SK-N-SH (cell line): ENCODE data around the gene LRRIQ4. TPM values are rescaled to one million over a fixed set of nuclear protein-coding genes. Genes with fewer than 3 reads are reported as not detected.

Source experiments
- CTCF ChIA-PET: fragments of 300-600, 350-600 bp; formaldehyde crosslinking; extraction: SDS; loops from one replicate; lab custom pipeline; 2021; lab: Yijun Ruan, JAX
- POLR2A ChIA-PET: fragments of 350-600 bp; sonication (Branson Sonifier 250); formaldehyde crosslinking; extraction: SDS; loops from one replicate; lab custom pipeline; 2020; ENCODE audit warnings: antibody characterized with exemption, inconsistent platforms; lab: Yijun Ruan, JAX
- DNase-seq: peaks from one replicate; pipeline ENCODE4 v3.0.0; 2012
- H2AFZ ChIP-seq: fragments of 200-600 bp; sonication (generic); 2 replicates; pipeline ENCODE4 v1.8.1; 2016; ENCODE audit warnings: antibody characterized with exemption, mild to moderate bottlenecking, low read depth
- H3F3A ChIP-seq: fragments of 200-600 bp; sonication (generic); replicated peaks from 2 replicates; pipeline ENCODE3; 2016; ENCODE audit warnings: antibody characterized with exemption, mild to moderate bottlenecking; ENCODE audit not compliant: insufficient read depth
- H3K27ac ChIP-seq, 2 experiments: fragments of 200-500 bp in 1 of 2; fragments of 200-600 bp in 1 of 2; sonication (Bioruptor generic) in 1 of 2; sonication (generic), shearing (Covaris generic) in 1 of 2; 2 replicates each; pipeline versions ENCODE4 v1.5.1 to v1.6.1; 2014 to 2016; ENCODE audit warnings: low read depth in 2 of 2, inconsistent platforms in 1 of 2, low read length in 1 of 2, mild to moderate bottlenecking in 1 of 2, mixed read lengths in 1 of 2
- H3K27me3 ChIP-seq: fragments of 200-600 bp; sonication (generic), shearing (Covaris generic); 2 replicates; pipeline ENCODE4 v1.6.1; 2016; ENCODE audit warnings: mixed run types; ENCODE audit not compliant: insufficient read depth
- H3K36me3 ChIP-seq, 2 experiments: fragments of 200-500 bp in 1 of 2; fragments of 200-600 bp in 1 of 2; sonication (Bioruptor generic) in 1 of 2; sonication (generic) in 1 of 2; replicated peaks in 1 of 2; 2 replicates each; pipeline versions ENCODE3 to v1.5.1; 2014 to 2016; ENCODE audit warnings: low read length in 1 of 2, mild to moderate bottlenecking in 1 of 2; ENCODE audit not compliant: insufficient read depth in 2 of 2, control insufficient read depth in 1 of 2
- H3K4me1 ChIP-seq, 2 experiments: fragments of 200-500 bp in 1 of 2; fragments of 200-600 bp in 1 of 2; sonication (Bioruptor generic) in 1 of 2; sonication (generic), shearing (Covaris generic) in 1 of 2; 2 replicates each; pipeline versions ENCODE4 v1.5.1 to v1.6.1; 2014 to 2016; ENCODE audit warnings: low read depth in 1 of 2, low read length in 1 of 2, mixed run types in 1 of 2; ENCODE audit not compliant: insufficient read depth in 2 of 2, control insufficient read depth in 1 of 2
- H3K4me2 ChIP-seq: fragments of 200-600 bp; sonication (generic), shearing (Covaris generic); 2 replicates; pipeline ENCODE4 v1.6.1; 2017; ENCODE audit warnings: mixed run types
- H3K4me3 ChIP-seq, 2 experiments: fragments of 200-500 bp in 1 of 2; fragments of 200-600 bp in 1 of 2; sonication (Bioruptor generic) in 1 of 2; sonication (generic), shearing (Covaris generic) in 1 of 2; 2 replicates each; pipeline versions ENCODE4 v1.5.1 to v1.8.1; 2014 to 2016; ENCODE audit warnings: low read depth in 2 of 2, inconsistent platforms in 1 of 2, low read length in 1 of 2, mild to moderate bottlenecking in 1 of 2, mixed read lengths in 1 of 2, moderate library complexity in 1 of 2
- H3K79me2 ChIP-seq: fragments of 200-600 bp; sonication (generic); 2 replicates; pipeline ENCODE4 v1.8.1; 2017; ENCODE audit warnings: mild to moderate bottlenecking; ENCODE audit not compliant: insufficient read depth
- H3K9ac ChIP-seq: fragments of 200-600 bp; sonication (generic); 2 replicates; pipeline ENCODE4 v1.6.1; 2017; ENCODE audit warnings: mixed run types
- H3K9me2 ChIP-seq: fragments of 200-600 bp; sonication (generic); 2 replicates; pipeline ENCODE4 v1.6.1; 2017; ENCODE audit warnings: mixed run types
- H3K9me3 ChIP-seq: fragments of 200-600 bp; sonication (generic); 2 replicates; pipeline ENCODE4 v1.6.1; 2017; ENCODE audit warnings: mixed run types, mild to moderate bottlenecking, moderate library complexity
- H4K20me1 ChIP-seq: fragments of 200-600 bp; sonication (generic); 2 replicates; pipeline ENCODE4 v1.6.1; 2017; ENCODE audit warnings: mild to moderate bottlenecking, mixed run types; ENCODE audit not compliant: insufficient read depth
- CHD2 ChIP-seq: fragments of 150-350 bp; IDR thresholded peaks from 2 replicates; pipeline ENCODE4 v1.6.1; 2018; ENCODE audit warnings: low read length; ENCODE audit not compliant: partially characterized antibody
- EP300 ChIP-seq, 2 experiments: IDR thresholded peaks; 2 replicates each; pipeline versions ENCODE4 v1.4.0 to v1.6.1; 2012; ENCODE audit warnings: borderline replicate concordance in 1 of 2, low read depth in 1 of 2, low read length in 1 of 2
- FOXM1 ChIP-seq: IDR thresholded peaks from 2 replicates; pipeline ENCODE4 v1.4.0; 2012; ENCODE audit warnings: low read depth, mild to moderate bottlenecking
- JUND ChIP-seq: IDR thresholded peaks from 2 replicates; pipeline ENCODE4 v1.4.0; 2012
- RAD21 ChIP-seq: IDR thresholded peaks from 2 replicates; pipeline ENCODE4 v1.6.1; 2012; ENCODE audit warnings: mild to moderate bottlenecking, low read length
- RXRA ChIP-seq: IDR thresholded peaks from 2 replicates; pipeline ENCODE4 v1.4.0; 2012; ENCODE audit warnings: low read depth, mild to moderate bottlenecking, borderline replicate concordance
- TEAD4 ChIP-seq: IDR thresholded peaks from 2 replicates; pipeline ENCODE4 v1.4.0; 2012; ENCODE audit warnings: mild to moderate bottlenecking, borderline replicate concordance; ENCODE audit not compliant: insufficient read depth
- WGBS: methylation state at CpG from one replicate; pipeline ENCODE4 v1.1.6; 2017; ENCODE audit warnings: low lambda C conversion rate; 5-methylcytosine and 5-hydroxymethylcytosine counted together
- polyA plus RNA-seq, 3 experiments: library from polyadenylated mRNA; depleted of rRNA; stranded (reverse); fragments of >200 nt; gene quantifications; 2 replicates each; pipeline ENCODE4 v1.2.3, GENCODE V29; 2012
- TF ChIP-seq, protein P1 (sequence below): fragments of 150-350 bp; IDR thresholded peaks from 2 replicates; pipeline ENCODE4 v1.6.1; 2017; ENCODE audit warnings: antibody characterized with exemption, low read length, low read depth, borderline replicate concordance
- TF ChIP-seq, protein P2 (sequence below): fragments of 200-600 bp; sonication (generic); IDR thresholded peaks from 2 replicates; pipeline ENCODE4 v1.6.1; 2017; ENCODE audit warnings: antibody characterized with exemption, mild to moderate bottlenecking, moderate library complexity

LRRIQ4 gene
- polyA plus RNA-seq, 1 of the 3 experiments (the other 2 are of a cell fraction) = not detected

DNA sequence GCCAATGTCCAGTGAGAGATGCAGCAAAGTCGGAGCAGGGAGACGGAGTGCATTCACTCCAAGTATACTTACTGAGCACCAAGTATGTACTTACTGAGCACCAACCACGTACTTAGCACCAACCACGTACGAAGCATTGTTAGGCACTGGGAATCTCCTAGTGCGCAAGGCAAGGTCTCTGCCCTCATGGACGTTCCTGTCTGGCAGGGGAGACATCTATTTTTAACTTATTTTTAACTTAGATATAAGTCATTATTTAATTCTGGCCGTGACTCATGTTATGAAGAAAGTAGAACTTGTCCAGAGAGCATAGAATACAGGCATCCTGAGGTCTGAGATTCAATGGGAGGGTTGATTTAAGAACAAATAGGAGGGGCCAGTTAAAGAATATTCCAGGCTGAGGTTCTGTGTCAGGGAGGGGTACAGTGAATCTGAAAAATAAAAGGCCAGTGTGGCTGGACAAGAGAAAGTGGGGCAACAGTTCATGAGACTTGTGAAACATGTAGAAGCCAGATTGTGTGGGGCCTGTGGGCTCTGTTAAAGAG, 66.4 kb downstream of the LRRIQ4 start:
- 59% methylated on average over 8 of the region's 8 CpGs for WGBS
- DNase-seq = no peak
- TF ChIP-seq RAD21 (no peak), CHD2 (no peak), RXRA (no peak), TEAD4 (no peak), EP300 (IDR thresholded peaks at IDR 0.05; ENCODE audit: borderline replicate concordance in 1 of 2, low read depth in 1 of 2, low read length in 1 of 2) (no peak)
- TF ChIP-seq, protein P1, sequence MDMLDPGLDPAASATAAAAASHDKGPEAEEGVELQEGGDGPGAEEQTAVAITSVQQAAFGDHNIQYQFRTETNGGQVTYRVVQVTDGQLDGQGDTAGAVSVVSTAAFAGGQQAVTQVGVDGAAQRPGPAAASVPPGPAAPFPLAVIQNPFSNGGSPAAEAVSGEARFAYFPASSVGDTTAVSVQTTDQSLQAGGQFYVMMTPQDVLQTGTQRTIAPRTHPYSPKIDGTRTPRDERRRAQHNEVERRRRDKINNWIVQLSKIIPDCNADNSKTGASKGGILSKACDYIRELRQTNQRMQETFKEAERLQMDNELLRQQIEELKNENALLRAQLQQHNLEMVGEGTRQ = no peak
- CTCF ChIA-PET = no interaction called here
- H3F3A ChIP-seq = no peaks in the 10 kb centered on the region
- H3K4me1 ChIP-seq = peaks cover 0 to 10% of the 10 kb centered on the region in 2 experiments; a peak in 1 of 4 replicates
- H3K27me3 ChIP-seq = no peaks in the 10 kb centered on the region; the same call in 1 of the 2 replicates
- no peaks in the 10 kb centered on the region for H3K9me3 ChIP-seq
- no peak overlapping the region for H3K4me2 ChIP-seq
- no peaks in the 10 kb centered on the region for H3K79me2 ChIP-seq
- no peaks in the 10 kb centered on the region for H4K20me1 ChIP-seq
- H3K4me3 ChIP-seq = no peak overlapping the region
- no peak overlapping the region for H2AFZ ChIP-seq
- no peaks in the 10 kb centered on the region for H3K36me3 ChIP-seq
- no peak overlapping the region for H3K9ac ChIP-seq
- H3K27ac ChIP-seq = no peak overlapping the region
- POLR2A ChIA-PET = no interaction called here
- no peaks in the 10 kb centered on the region for H3K9me2 ChIP-seq

DNA sequence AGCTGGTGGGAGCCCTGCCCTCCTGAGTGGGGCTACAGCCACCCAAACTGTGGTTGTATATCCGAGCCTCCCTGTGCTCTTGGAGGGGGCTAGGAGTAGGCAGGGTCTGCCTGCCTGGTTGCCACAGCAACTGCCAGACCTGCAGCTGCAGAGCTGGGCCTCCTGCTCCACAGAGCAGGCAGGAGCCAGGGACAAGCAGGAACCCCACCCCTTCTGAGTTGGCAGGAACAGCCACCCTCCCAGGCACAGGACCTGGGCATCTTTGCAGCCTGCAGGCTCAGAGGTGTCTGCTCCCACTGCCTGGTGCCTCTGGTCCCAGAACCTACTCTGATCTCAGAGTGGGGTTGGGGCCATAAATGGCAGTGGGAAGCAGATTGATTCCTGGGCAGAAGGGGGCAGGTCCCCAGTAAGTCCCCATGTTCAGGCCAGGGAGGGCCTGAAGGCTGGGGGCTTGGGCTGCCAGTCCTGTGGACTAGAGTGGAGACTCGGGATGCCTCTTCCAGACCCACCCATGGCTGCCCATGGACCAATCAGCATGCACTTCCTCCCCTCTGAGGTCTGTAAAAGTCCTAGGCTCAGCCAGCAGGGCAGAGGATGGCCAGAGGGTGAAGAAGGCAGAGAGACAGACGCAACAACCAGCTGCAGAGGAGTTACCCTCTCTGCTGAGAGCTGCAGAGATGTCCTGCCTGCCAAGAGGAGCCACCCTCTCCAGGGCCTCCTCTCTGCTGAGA, 67.3 kb downstream of the LRRIQ4 start:
- Histone ChIP-seq H3F3A (no peaks in the 10 kb centered on the region), H3K79me2 (no peaks in the 10 kb centered on the region), H3K4me1 (peaks cover 0 to 10% of the 10 kb centered on the region in 2 experiments; a peak in 1 of 4 replicates), H3K27me3 (no peaks in the 10 kb centered on the region; the same call in 1 of the 2 replicates), H3K27ac (no peak overlapping the region; a peak in 1 of 4 replicates), H4K20me1 (no peaks in the 10 kb centered on the region), H3K9me3 (no peaks in the 10 kb centered on the region), H3K4me2 (no peak overlapping the region), H2AFZ (no peak overlapping the region), H3K9ac (no peak overlapping the region)
- POLR2A ChIA-PET = no interaction called here
- DNase-seq = no peak
- WGBS = 19% methylated on average over 3 of the region's 3 CpGs
- CTCF ChIA-PET = interaction anchor here (1.1 to 1.5 kb wide), 2 partner anchors 17 to 277 kb away, joined by 3 to 7 read pairs; no protein-coding TSS in a partner anchor
- TF ChIP-seq JUND (no peak), RXRA (no peak), FOXM1 (no peak)
- TF ChIP-seq, protein P2, sequence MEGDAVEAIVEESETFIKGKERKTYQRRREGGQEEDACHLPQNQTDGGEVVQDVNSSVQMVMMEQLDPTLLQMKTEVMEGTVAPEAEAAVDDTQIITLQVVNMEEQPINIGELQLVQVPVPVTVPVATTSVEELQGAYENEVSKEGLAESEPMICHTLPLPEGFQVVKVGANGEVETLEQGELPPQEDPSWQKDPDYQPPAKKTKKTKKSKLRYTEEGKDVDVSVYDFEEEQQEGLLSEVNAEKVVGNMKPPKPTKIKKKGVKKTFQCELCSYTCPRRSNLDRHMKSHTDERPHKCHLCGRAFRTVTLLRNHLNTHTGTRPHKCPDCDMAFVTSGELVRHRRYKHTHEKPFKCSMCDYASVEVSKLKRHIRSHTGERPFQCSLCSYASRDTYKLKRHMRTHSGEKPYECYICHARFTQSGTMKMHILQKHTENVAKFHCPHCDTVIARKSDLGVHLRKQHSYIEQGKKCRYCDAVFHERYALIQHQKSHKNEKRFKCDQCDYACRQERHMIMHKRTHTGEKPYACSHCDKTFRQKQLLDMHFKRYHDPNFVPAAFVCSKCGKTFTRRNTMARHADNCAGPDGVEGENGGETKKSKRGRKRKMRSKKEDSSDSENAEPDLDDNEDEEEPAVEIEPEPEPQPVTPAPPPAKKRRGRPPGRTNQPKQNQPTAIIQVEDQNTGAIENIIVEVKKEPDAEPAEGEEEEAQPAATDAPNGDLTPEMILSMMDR = no peak
- TF ChIP-seq, all 33 proteins: peak for 0
- H3K4me3 ChIP-seq = no peak overlapping the region
- no peaks in the 10 kb centered on the region for H3K9me2 ChIP-seq
- no peaks in the 10 kb centered on the region for H3K36me3 ChIP-seq
